Rectal smooth muscle tissue (tissue), 1 donor: ENCODE results near the gene ARHGAP6.
A peak's percentile ranks its signal among the peaks of the same experiment; 100 is the strongest.

Experiments used
- H3K27ac ChIP-seq: one replicate; pipeline ENCODE4 v1.7.0; 2013; ENCODE audit warnings: low read depth, low read length, inconsistent platforms
- H3K27me3 ChIP-seq: one replicate; pipeline ENCODE4 v1.7.0; 2013; ENCODE audit warnings: low read length; ENCODE audit not compliant: control insufficient read depth, insufficient read depth
- H3K36me3 ChIP-seq: one replicate; pipeline ENCODE4 v1.7.0; 2013; ENCODE audit warnings: low read length; ENCODE audit not compliant: control insufficient read depth, insufficient read depth
- H3K4me1 ChIP-seq: one replicate; pipeline ENCODE4 v1.7.0; 2013; ENCODE audit warnings: low read length; ENCODE audit not compliant: control insufficient read depth, insufficient read depth
- H3K4me3 ChIP-seq: one replicate; pipeline ENCODE4 v1.7.0; 2013; ENCODE audit warnings: low read length
- H3K9ac ChIP-seq: one replicate; pipeline ENCODE4 v1.7.0; 2013; ENCODE audit warnings: low read length

The ARHGAP6 gene

GRCh38 chrX:11108253-11108941 is 557.3 kb downstream of the ARHGAP6 start:
- Histone ChIP-seq H3K36me3 (no peaks in the 10 kb centered on the region), H3K4me1 (peaks cover 6% of the 10 kb centered on the region), H3K27ac (no peak overlapping the region), H3K9ac (no peak overlapping the region), H3K27me3 (peaks cover 2% of the 10 kb centered on the region), H3K4me3 (no peak overlapping the region)

- Histone ChIP-seq H3K9ac (no peak overlapping the region), H3K4me1 (peaks cover 4% of the 10 kb centered on the region), H3K36me3 (no peaks in the 10 kb centered on the region), H3K27ac (no peak overlapping the region), H3K27me3 (peaks cover 2% of the 10 kb centered on the region), H3K4me3 (no peak overlapping the region)
These were observed 560.6 kb downstream of the ARHGAP6 start for GRCh38 chrX:11105080-11105479.

- no peaks in the 10 kb centered on the region for H3K27me3 ChIP-seq
- no peak overlapping the region for H3K27ac ChIP-seq
- peaks cover 4% of the 10 kb centered on the region for H3K4me1 ChIP-seq
- H3K36me3 ChIP-seq = no peaks in the 10 kb centered on the region
- no peak overlapping the region for H3K4me3 ChIP-seq
- H3K9ac ChIP-seq = no peak overlapping the region
These were observed 562.0 kb downstream of the ARHGAP6 start for GRCh38 chrX:11103751-11104150.

GRCh38 chrX:11103006-11103405 is 562.7 kb downstream of the ARHGAP6 start:
- Histone ChIP-seq H3K27ac (no peak overlapping the region), H3K9ac (no peak overlapping the region), H3K4me1 (peaks cover 4% of the 10 kb centered on the region), H3K36me3 (no peaks in the 10 kb centered on the region), H3K27me3 (no peaks in the 10 kb centered on the region), H3K4me3 (no peak overlapping the region)

GRCh38 chrX:11100281-11101035 is 565.3 kb downstream of the ARHGAP6 start:
- peaks cover 4% of the 10 kb centered on the region for H3K4me1 ChIP-seq
- no peaks in the 10 kb centered on the region for H3K27me3 ChIP-seq
- no peak overlapping the region for H3K9ac ChIP-seq
- peak overlapping the region; percentile 6 for H3K27ac ChIP-seq
- H3K4me3 ChIP-seq = no peak overlapping the region
- no peaks in the 10 kb centered on the region for H3K36me3 ChIP-seq

- Histone ChIP-seq H3K27ac (no peak overlapping the region), H3K9ac (no peak overlapping the region), H3K4me3 (no peak overlapping the region), H3K27me3 (no peaks in the 10 kb centered on the region), H3K36me3 (no peaks in the 10 kb centered on the region), H3K4me1 (peaks cover 4% of the 10 kb centered on the region)
These were observed 566.3 kb downstream of the ARHGAP6 start for GRCh38 chrX:11099465-11099864.

- H3K27ac ChIP-seq = no peak overlapping the region
- H3K4me3 ChIP-seq = no peak overlapping the region
- H3K36me3 ChIP-seq = no peaks in the 10 kb centered on the region
- H3K9ac ChIP-seq = no peak overlapping the region
- H3K27me3 ChIP-seq = no peaks in the 10 kb centered on the region
- peaks cover 4% of the 10 kb centered on the region for H3K4me1 ChIP-seq
These were observed 567.8 kb downstream of the ARHGAP6 start for GRCh38 chrX:11097933-11098332.

GRCh38 chrX:11089802-11090201 is 575.9 kb downstream of the ARHGAP6 start:
- Histone ChIP-seq H3K27me3 (no peaks in the 10 kb centered on the region), H3K4me1 (no peaks in the 10 kb centered on the region), H3K27ac (no peak overlapping the region), H3K36me3 (no peaks in the 10 kb centered on the region), H3K9ac (no peak overlapping the region), H3K4me3 (no peak overlapping the region)
